ENCODE results near the gene COX7A2L.

Gene COX7A2L

GRCh38 chr2:42340045-42340937 is 20.7 kb downstream of the COX7A2L start:
- no peak overlapping the region for H3K27ac ChIP-seq

GRCh38 chr2:42339191-42339912 is 21.7 kb downstream of the COX7A2L start:
- no peak overlapping the region for H3K27ac ChIP-seq
- TF ChIP-seq CTCF (IDR thresholded peaks at IDR 0.05) (no peak), ZFX (IDR thresholded peaks at IDR 0.05; ENCODE audit: borderline replicate concordance) (no peak)

More at GRCh38 chr2:42340045-42340937, 20.7 kb downstream of the COX7A2L start:
- TF ChIP-seq ZFX (IDR thresholded peaks at IDR 0.05; ENCODE audit: borderline replicate concordance) (no peak), CTCF (IDR thresholded peaks at IDR 0.05) (no peak)

GRCh38 chr2:42338567-42339190 is 22.3 kb downstream of the COX7A2L start:
- TF ChIP-seq ZFX (IDR thresholded peaks at IDR 0.05; ENCODE audit: borderline replicate concordance) (no peak), CTCF (IDR thresholded peaks at IDR 0.05) (no peak)

GRCh38 chr2:42337846-42338566 is 23.0 kb downstream of the COX7A2L start:
- TF ChIP-seq CTCF (IDR thresholded peaks at IDR 0.05) = no peak
- no peak for TF ChIP-seq ZFX (IDR thresholded peaks at IDR 0.05; ENCODE audit: borderline replicate concordance)
- H3K27ac ChIP-seq = no peak overlapping the region

More at GRCh38 chr2:42338567-42339190, 22.3 kb downstream of the COX7A2L start:
- H3K27ac ChIP-seq = no peak overlapping the region

GRCh38 chr2:42337356-42337820 is 23.6 kb downstream of the COX7A2L start:
- no peak overlapping the region for H3K27ac ChIP-seq
- TF ChIP-seq ZFX (IDR thresholded peaks at IDR 0.05; ENCODE audit: borderline replicate concordance) (no peak), CTCF (IDR thresholded peaks at IDR 0.05) (no peak)

- H3K27ac ChIP-seq = no peak overlapping the region
- no peak for TF ChIP-seq ZFX (IDR thresholded peaks at IDR 0.05; ENCODE audit: borderline replicate concordance)
- TF ChIP-seq CTCF (IDR thresholded peaks at IDR 0.05) = no peak
These were observed 24.6 kb downstream of the COX7A2L start for GRCh38 chr2:42336361-42336965.
